Motor neuron (in vitro differentiated cells): ENCODE results near the gene NUP37. TPM values are rescaled to one million over a fixed set of nuclear protein-coding genes. Genes with fewer than 3 reads are reported as not detected.
"Not testable (repeated sequence)": the region's sequence is repeated elsewhere in the genome, so short reads cannot be mapped to it uniquely, and the experiment has no call there.

Experiments
- ATAC-seq, 8 experiments: fragments of 200-7000 bp; cut with Tn5 transposase; replicated peaks in 6 of 8; 2 replicates each; pipeline ENCODE4 v1.8.0; 2021; ENCODE audit warnings: mild to moderate bottlenecking in 8 of 8, moderate library complexity in 8 of 8
- H3K27ac ChIP-seq, 2 donors: fragments of 250-450 bp; sonication (Bioruptor Pico); 2 replicates each; pipeline ENCODE4 v1.9.0; 2021; ENCODE audit warnings: antibody characterized with exemption in 2 of 2, mild to moderate bottlenecking in 2 of 2, moderate library complexity in 1 of 2
- H3K4me1 ChIP-seq, 2 donors: fragments of 250-450 bp; sonication (Bioruptor Pico); replicated peaks in 1 of 2; 2 replicates each; pipeline ENCODE4 v1.6.1; 2021; ENCODE audit warnings: antibody characterized with exemption in 2 of 2, mild to moderate bottlenecking in 2 of 2, moderate library complexity in 1 of 2
- H3K4me3 ChIP-seq, 5 donors: fragments of 250-450 bp; sonication (Bioruptor Pico); 2 replicates each; pipeline ENCODE4 v1.9.0; 2021; ENCODE audit warnings: antibody characterized with exemption in 5 of 5, mild to moderate bottlenecking in 5 of 5, moderate library complexity in 4 of 5
- WGBS, 10 experiments: fragments of 450-650 bp; shearing (Covaris generic); methylation state at CpG; one replicate each; pipeline ENCODE4 v1.0.0; 2022; 5-methylcytosine and 5-hydroxymethylcytosine counted together
- in situ Hi-C, 9 experiments: fragments of 400-800 bp; cut with MboI; loops; one replicate each; pipeline ENCODE4 v1.15.0; 2021; ENCODE audit warnings: low sequenced_read_pairs in 9 of 9, low pct_unique_long_range_greater_than_20kb in 2 of 9; ENCODE audit not compliant: unreplicated experiment in 9 of 9
- total RNA-seq, 8 experiments: library from RNA; unstranded; fragments of 300-600 nt; gene quantifications; 2 replicates each; pipeline versions ENCODE4 v1.2.3 to v1.2.4, GENCODE V29; 2022

Gene NUP37, protein sequence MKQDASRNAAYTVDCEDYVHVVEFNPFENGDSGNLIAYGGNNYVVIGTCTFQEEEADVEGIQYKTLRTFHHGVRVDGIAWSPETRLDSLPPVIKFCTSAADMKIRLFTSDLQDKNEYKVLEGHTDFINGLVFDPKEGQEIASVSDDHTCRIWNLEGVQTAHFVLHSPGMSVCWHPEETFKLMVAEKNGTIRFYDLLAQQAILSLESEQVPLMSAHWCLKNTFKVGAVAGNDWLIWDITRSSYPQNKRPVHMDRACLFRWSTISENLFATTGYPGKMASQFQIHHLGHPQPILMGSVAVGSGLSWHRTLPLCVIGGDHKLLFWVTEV
- 10 to 100 TPM; 13.8 to 37.7 (median 24.4) TPM for total RNA-seq

DNA sequence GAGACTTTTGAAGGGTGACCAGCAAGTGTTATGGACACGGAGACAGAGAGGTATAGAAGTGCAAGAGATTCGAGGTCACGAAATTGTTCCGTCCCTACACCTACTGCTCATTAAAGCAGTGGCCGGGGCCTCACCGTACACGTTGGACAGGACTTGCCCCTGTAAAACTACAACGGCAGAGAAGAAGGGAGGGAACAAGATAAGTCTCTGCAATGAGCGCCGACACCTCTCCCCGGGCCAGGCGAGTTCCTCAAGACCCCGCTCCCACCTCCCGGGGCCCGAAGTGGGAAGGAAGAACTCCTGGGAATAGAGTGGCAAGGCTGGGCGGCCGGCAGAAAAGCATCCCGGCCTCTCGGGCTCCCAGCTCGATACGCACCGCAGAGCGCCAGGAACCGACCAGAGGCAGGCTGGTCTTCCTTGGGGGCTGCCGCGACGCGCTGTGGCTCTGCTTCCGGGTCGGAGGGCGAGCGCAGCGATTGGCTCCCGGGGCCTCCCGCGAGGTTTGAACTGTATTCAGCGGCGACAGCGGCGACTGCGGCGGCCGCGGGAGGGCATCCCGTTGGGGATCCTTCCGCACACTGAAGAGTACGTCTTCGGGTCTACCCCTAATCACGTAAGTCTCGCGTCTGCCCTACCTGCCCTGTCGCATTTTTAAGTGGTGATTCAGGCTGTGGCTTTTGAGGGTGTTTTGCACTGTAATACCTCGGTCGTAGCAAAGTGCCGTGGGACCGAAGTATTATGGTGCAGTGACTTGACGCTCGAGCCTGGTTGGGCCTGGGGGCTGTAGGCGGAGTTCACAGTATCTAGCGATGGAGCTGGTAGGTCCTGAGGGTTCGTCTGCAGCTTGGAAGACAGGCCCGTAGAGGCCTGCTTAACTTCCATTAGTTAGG lies at the start of gene NUP37, which contains the start of gene PARPBP:
Gene NUP37 (minus strand): TSS at position 441 of the 890 bp plus-strand sequence. CDS start 1,596 bp downstream, outside the sequence.
Gene PARPBP (plus strand): TSS at position 510 of the 890 bp plus-strand sequence. CDS start 3,706 bp downstream, outside the sequence.
- WGBS, 10 experiments: 0 to 3% (median 0%) methylated on average over 1 to 19 of the region's 62 CpGs; no CpG with 5 or more reads in 3 of the 10 experiments
- Histone ChIP-seq H3K4me3 (peak within 1 kb of the TSS; percentile 57 to 95 (median 66)), H3K4me1 (peaks cover 6 to 7% of the 10 kb centered on the region in 2 donors), H3K27ac (peak within 1 kb of the TSS; percentile 75 to 87)
- in situ Hi-C loops: no loop called here
- ATAC-seq: peak; percentile 97 to 100 (median 100)

DNA sequence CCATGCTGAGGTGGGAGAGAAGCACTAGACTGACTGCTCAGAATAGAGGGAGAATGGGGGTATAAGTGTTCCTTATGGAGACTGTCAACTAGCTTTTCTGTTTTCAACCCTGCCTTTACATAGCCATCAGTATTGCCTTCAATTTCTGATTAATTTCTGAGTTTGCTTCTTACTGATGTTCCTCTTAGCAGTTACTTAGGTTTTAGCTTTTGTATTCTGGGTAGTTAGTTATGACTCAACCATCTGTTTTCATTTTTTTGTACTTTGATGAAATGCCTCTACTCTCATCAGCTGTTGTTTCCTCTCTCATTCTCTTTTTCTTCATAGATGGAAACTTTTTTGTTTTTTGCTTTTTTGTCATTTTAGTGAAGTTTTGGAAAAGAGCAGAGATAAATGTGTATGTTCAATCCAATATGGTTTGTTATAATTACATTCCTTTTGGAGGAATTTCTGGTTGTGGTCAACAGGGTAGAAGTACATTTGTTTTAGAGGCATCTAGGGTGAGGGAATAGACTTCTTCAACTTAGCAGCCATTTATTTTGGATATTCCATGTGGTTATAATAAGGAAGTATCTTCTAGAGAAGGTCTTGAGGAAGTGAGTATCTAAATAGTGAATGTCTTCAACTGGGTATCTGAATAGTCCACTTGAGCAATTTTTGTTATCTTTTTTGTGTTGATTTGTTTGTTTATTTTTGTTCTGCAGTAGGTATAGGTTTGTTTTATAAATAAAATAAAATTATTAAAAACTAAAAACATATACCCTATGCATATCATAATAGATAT lies 48.1 kb upstream of the NUP37 start:
- no peak for ATAC-seq
- Histone ChIP-seq H3K27ac (no peak overlapping the region), H3K4me3 (no peak overlapping the region), H3K4me1 (no peaks in the 10 kb centered on the region)
- in situ Hi-C loops: loop anchor here in 1 of 9 experiments (25.0 kb wide), 1 partner anchor 319 kb away; the partner anchor contains the start of gene IGF1

DNA sequence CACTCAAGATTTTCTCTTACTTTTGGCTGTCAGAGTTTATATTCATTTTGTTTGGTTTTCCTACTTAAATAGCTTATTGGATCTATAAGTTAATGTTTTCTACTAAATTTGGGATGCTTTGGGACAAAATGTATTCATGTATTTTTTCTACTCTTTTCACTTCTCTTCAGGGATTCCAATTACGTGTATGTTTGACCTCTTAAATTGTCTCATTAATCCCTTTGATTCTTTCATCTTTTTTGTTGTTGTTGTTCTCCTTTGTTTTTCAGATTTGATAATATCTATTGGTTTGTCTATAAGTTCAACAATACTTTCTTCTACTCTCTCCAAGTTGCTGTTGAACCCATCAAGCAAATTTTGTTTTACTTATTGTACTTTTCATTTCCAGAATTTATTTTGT lies 43.5 kb upstream of the NUP37 start:
- no peak for ATAC-seq
- in situ Hi-C loops: loop anchor here in 1 of 9 experiments (25.0 kb wide), 1 partner anchor 324 kb away; the partner anchor contains the start of gene IGF1

DNA sequence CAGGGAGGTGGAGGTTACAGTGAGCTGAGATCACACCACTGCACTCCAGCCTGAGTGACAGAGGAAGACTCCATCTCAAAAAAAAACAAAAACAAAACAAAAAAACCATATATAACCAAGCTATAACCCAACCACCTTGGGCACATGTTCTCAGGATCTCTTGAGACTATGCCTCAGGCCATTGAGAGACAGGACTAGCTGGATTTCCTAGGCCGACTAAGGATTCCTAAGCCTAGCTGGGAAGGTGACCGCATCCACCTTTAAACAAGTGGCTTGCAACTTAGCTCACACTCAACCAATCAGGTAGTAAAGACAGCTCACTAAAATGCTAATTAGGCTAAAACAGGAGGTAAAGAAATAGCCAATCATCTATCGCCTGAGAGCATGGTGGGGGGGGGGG lies 35.3 kb upstream of the NUP37 start:
- not testable (repeated sequence) for ATAC-seq, H3K4me3 ChIP-seq, H3K4me1 ChIP-seq, H3K27ac ChIP-seq
- 90 to 100% (median 100%) methylated on average over 1 to 2 of the region's 3 CpGs; no CpG with 5 or more reads in 7 of the 10 experiments for WGBS, 10 experiments
- in situ Hi-C loops: loop anchor here in 1 of 9 experiments (25.0 kb wide), 1 partner anchor 332 kb away; the partner anchor contains the start of gene IGF1

More for the DNA sequence above, 43.5 kb upstream of the NUP37 start:
- WGBS, 10 experiments: 80 to 100% (median 93%) methylated on average over 1 of the region's 1 CpG; no CpG with 5 or more reads in 2 of the 10 experiments
- no peak overlapping the region for H3K27ac ChIP-seq
- H3K4me1 ChIP-seq: no peaks in the 10 kb centered on the region
- no peak overlapping the region for H3K4me3 ChIP-seq

DNA sequence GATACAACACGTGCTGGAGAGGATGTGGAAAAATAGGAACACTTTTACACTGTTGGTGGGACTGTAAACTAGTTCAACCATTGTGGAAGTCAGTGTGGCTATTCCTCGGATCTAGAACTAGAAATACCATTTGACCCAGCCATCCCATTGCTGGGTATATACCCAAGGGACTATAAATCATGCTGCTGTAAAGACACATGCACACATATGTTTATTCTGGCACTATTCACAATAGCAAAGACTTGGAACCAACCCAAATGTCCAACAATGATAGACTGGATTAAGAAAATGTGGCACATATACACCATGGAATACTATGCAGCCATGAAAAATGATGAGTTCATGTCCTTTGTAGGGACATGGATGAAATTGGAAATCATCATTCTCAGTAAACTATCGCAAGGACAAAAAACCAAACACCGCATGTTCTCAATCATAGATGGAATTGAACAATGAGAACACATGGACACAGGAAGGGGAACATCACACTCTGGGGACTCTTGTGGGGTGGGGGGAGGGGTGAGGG lies 27.2 kb upstream of the NUP37 start:
- H3K27ac ChIP-seq, H3K4me3 ChIP-seq, H3K4me1 ChIP-seq, ATAC-seq, in situ Hi-C loops: not testable (repeated sequence)
- WGBS, 10 experiments: 100% methylated on average over 1 of the region's 4 CpGs; no CpG with 5 or more reads in 7 of the 10 experiments

DNA sequence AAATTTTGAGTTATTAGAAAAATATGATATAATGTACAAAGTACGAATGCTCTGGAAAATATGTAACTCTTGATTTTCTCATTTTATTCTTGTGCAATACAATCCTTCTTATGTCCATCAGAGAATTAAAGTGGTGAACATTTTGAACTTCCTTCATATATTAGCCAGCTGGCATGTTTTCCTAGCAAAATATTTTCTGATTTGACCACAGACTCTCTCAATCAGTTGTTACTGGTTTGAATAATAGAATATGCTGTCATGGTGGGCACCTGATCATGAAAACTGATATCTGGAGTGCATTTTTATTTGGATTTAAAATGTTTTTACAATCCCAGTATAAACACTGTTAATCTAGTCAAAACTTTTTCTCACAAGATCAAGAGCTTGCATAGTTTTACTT lies 24.3 kb upstream of the NUP37 start:
- ATAC-seq: no peak
- Histone ChIP-seq H3K4me3 (no peak overlapping the region), H3K27ac (no peak overlapping the region), H3K4me1 (no peaks in the 10 kb centered on the region)
- in situ Hi-C loops: no loop called here
- 50 to 100% (median 84%) methylated on average over 1 of the region's 1 CpG for WGBS, 10 experiments

DNA sequence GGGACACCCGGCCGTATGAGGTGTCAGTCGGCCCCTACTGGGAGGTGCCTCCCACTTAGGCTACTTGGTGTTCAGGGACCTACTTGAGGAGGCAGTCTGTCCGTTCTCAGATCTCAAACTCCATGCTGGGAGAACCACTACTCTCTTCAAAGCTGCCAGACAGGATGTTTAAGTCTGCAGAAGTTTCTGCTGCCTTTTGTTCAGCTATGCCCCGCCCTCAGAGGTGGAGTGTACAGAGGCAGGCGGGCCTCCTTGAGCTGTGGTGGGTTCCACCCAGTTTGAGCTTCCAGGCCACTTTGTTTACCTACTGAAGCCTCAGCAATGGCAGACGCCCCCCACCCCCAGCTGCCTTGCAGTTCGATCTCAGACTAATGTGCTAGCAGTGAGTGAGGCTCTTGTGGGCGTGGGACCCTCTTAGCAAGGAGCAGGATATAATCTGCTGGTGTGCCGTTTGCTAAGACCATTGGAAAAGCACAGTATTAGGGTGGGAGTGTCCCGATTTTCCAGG lies 23.0 kb upstream of the NUP37 start:
- H3K27ac ChIP-seq, ATAC-seq, H3K4me1 ChIP-seq, H3K4me3 ChIP-seq, in situ Hi-C loops: not testable (repeated sequence)
- whole genome bisulfite sequencing, 10 experiments: 87 to 100% (median 100%) methylated on average over 1 to 9 of the region's 11 CpGs; no CpG with 5 or more reads in 4 of the 10 experiments

DNA sequence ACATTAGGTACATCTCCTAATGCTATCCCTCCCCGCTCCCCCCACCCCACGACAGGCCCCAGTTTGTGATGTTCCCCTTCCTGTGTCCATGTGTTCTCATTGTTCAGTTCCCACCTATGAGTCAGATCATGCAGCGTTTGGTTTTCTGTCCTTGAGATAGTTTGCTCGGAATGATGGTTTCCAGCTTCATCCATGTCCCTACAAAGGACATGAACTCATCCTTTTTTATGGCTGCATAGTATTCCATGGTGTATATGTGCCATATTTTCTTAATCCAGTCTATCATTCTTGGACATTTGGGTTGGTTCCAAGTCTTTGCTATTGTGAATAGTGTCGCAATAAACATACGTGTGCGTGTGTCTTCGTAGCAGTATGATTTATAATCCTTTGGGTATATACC lies 17.7 kb upstream of the NUP37 start:
- H3K4me3 ChIP-seq, H3K4me1 ChIP-seq, ATAC-seq, in situ Hi-C loops, H3K27ac ChIP-seq: not testable (repeated sequence)
- 100% methylated on average over 2 of the region's 8 CpGs; no CpG with 5 or more reads in 9 of the 10 experiments for WGBS, 10 experiments

DNA sequence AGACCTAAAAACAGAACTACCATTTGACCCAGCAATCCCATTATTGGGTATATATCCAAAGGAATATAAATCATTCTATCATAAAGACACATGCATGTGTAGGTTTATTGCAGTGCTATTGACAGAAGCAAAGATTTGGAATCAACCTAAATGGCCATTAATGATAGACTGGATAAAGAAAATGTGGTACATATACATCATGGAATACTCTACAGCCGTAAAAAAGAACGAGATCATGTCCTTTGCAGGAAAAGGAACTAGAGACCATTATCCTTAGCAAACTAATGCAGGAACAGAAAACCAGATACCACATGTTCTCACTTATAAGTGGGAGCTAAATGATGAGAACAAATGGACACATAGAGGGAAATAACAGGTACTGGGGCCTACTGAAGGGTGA lies 11.5 kb upstream of the NUP37 start:
- not testable (repeated sequence) for ATAC-seq

DNA sequence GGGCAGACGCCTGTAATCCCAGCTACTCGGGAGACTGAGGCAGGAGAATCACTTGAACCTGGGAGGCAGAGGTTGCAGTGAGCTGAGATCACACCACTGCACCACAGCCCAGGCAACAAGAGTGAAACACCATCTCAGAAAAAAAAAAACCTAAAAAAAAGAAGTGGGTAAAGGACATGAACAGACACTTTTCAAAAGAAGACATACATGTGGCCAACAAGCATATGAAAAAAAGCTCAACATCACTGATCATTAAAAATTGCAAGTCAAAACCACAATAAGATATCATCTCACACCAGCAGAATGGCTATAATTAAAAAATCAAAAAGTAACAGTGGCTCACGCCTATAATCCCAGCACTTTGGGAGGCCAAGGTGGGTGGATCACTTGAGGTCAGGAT lies 10.8 kb upstream of the NUP37 start:
- in situ Hi-C loops: not testable (repeated sequence)

More for the DNA sequence above, 11.5 kb upstream of the NUP37 start:
- H3K4me3 ChIP-seq, H3K4me1 ChIP-seq, H3K27ac ChIP-seq, in situ Hi-C loops: not testable (repeated sequence)
- 83 to 100% (median 93%) methylated on average over 1 to 2 of the region's 2 CpGs; no CpG with 5 or more reads in 1 of the 10 experiments for WGBS, 10 experiments

DNA sequence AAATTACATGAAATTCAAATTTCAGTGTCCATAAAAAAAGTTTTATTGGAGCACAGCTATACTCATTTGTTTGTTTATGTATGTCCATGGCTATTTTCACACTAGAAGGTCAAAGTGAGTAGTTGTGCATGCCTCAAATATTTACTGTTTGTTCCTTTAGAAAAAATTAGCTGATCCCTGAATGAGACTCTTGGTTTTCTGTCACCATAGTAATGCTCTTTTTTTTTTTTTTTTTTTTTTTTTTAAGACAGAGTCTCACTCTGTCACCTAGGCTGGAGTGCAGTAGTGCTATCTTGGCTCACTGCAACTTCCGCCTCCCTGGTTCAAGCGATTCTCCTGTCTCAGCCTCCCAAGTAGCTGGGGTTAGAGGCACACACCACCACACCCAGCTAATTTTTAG lies 1.4 kb upstream of the NUP37 start:
- H3K4me3 ChIP-seq: peak overlapping the region in 1 of 5 donors; percentile 61

More for the DNA sequence above, 10.8 kb upstream of the NUP37 start:
- ATAC-seq, H3K4me3 ChIP-seq, H3K27ac ChIP-seq, H3K4me1 ChIP-seq: not testable (repeated sequence)
- WGBS, 10 experiments: 96 to 100% (median 100%) methylated on average over 1 to 3 of the region's 3 CpGs; no CpG with 5 or more reads in 4 of the 10 experiments

DNA sequence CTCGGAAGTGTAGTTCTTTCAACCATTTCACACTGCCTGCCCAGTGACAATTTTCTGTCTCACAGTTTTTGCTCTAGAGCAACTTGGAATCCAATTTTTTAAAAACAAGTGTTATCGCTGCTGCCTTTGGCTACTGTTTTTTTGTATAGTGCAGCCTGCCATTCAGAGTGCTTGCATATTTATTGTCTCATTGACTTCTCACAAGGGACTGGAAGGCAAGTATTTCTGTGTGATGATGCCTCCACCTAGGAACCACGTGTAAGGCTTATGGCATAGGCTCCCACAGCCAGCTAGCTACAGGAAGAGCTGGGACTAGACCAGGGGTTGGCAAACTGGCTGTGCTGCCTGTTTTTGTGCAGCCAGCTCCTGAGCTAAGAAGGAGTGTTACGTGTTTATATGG lies 972 bp upstream of the NUP37 start:
- in situ Hi-C loops: no loop called here
- 0 to 43% (median 10%) methylated on average over 1 to 4 of the region's 4 CpGs; no CpG with 5 or more reads in 1 of the 10 experiments for WGBS, 10 experiments
- no peak overlapping the region for H3K27ac ChIP-seq
- ATAC-seq: peak in 2 of 8 experiments; percentile 6 to 8
- peak overlapping the region in 4 of 5 donors; percentile 57 to 95 (median 64) for H3K4me3 ChIP-seq
- H3K4me1 ChIP-seq: peaks cover 6 to 7% of the 10 kb centered on the region in 2 donors

More for the DNA sequence above, 1.4 kb upstream of the NUP37 start:
- ATAC-seq, H3K27ac ChIP-seq, in situ Hi-C loops, H3K4me1 ChIP-seq: not testable (repeated sequence)
- WGBS, 10 experiments: 90 to 100% (median 100%) methylated on average over 1 to 2 of the region's 2 CpGs; no CpG with 5 or more reads in 5 of the 10 experiments
